ENCODE data around the gene VWA5B1. TPM values are rescaled to one million over a fixed set of nuclear protein-coding genes. Genes with fewer than 3 reads are reported as not detected.

The VWA5B1 gene
- total RNA-seq, 2 experiments from 2014 or later = 0.16 to 0.31 TPM

DNA sequence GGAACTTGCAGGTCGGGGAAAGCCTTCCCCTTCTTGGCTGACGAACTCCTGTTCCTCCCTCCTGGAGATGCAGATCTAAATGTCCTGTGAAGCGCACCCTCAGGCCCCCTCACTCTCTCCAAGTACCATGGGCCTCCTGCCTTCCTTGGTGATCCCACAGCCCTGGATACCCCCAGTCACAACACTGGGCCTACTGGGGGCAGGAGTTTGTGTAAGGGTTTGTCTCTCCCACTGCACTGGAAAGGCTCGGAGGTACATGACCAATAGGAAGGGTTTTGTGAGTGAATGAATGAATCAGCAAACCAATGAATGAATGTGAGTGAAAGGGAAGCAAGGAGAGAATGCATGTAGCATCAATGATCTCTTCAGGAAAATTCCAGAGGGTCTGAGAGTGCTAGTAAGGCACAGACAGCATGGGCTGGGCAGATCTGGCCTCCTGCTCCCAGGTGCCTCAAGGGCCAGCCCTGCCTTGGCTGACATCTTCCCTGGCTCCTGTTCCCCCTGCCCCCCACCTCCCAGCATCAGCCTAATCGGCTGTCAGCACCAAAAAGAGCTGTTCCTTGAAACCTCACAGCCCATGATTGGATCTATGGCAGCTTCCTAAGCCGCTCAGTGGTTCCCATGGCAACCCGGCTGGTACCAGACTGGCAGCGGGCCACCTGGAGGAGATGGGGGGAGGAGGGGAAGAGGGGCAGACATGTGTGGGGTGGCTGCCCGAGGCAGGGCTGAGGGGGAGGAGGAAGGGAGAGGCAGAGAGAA lies 95.8 kb downstream of the VWA5B1 start:
- no peaks in the 10 kb centered on the region for H3K36me3 Mint-ChIP-seq
- H3K9me3 Mint-ChIP-seq = no peaks in the 10 kb centered on the region
- peaks cover 77% of the 10 kb centered on the region for H3K27me3 Mint-ChIP-seq
- no peaks in the 10 kb centered on the region for H3K4me1 Mint-ChIP-seq
- DNase-seq = no peak
- no peak overlapping the region for H3K4me3 Mint-ChIP-seq
- H3K27ac Mint-ChIP-seq = no peak overlapping the region

DNA sequence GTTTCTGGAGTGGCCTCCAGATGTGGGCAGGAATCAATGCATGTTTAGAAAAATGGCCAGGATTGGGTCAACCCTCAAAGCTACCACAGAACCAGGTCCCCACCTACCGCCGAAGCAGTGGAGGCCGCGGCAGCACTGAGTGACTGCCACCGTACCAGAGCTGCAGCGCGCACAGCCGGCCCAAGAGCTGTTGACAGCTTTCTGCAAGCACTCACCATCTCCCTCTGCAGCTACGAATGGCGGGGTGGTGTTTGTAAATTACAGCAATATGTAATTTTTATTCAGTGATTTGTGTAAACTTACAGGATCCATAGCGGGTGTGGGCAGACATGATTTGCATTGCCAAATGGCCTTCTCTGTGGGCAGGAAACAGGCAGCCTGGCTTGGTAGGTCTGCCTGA lies 98.9 kb downstream of the VWA5B1 start:
- Mint-ChIP-seq H3K36me3 (no peaks in the 10 kb centered on the region), H3K27me3 (peaks cover 78% of the 10 kb centered on the region), H3K4me1 (no peaks in the 10 kb centered on the region), H3K27ac (no peak overlapping the region), H3K4me3 (no peak overlapping the region), H3K9me3 (peaks cover 7% of the 10 kb centered on the region)
- DNase-seq = no peak

DNA sequence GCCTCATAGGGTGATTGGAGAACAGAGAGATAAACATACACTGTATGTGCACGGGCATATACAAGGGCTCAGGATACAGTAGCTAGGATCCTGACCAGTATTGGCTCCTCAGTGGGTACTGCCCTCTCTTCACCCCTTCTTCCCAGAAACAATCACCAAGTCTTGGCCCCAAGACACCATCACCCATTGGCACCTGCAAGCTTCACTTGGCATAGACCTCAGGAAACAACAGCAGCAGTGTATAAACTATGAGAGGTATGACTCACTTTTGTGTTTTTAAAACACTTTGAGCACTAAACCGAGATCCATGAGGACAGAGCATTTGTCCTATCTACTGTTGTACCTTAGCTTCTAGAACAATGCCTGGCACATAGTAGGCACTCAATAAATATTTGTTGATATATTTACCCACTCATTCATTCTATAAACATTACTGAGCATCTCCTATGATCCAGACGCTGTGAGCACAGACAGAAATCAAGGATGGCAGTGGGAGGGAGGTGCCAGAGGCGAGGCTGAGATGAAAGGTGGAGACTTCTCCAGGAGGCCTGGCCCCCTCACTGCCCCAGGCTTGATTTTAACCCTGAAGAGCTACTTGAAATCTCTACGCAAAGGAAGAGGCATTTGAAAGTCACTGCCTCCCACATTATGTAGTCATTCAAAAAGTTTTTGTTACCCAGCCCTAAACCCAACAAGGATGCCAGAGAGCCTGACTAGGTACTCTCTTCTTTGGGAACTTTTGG lies 100.1 kb downstream of the VWA5B1 start:
- Mint-ChIP-seq H3K27ac (no peak overlapping the region), H3K36me3 (no peaks in the 10 kb centered on the region), H3K9me3 (peaks cover 13% of the 10 kb centered on the region), H3K4me1 (no peaks in the 10 kb centered on the region), H3K4me3 (no peak overlapping the region), H3K27me3 (peaks cover 67% of the 10 kb centered on the region)
- no peak for DNase-seq

DNA sequence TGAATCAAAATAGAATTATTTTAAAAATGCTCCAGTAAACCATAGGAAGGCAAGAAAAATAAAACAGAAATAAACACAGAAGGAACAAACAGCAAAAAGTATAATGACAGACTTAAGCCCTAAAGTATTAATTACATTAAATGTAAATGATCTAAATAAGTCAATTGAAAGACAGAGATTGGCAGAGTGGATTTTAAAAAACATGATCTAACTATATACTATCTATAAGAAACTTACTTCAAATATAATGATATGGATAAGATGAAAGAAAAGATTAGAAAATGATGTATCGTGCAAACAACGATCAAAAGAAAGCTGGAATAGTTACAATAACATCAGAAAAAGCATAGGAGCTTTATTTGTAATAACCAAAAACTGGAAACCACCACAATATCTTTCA lies 104.6 kb downstream of the VWA5B1 start:
- Mint-ChIP-seq H3K27me3 (peaks cover 45% of the 10 kb centered on the region), H3K4me1 (no peaks in the 10 kb centered on the region), H3K36me3 (no peaks in the 10 kb centered on the region), H3K27ac (no peak overlapping the region), H3K9me3 (peaks cover 16% of the 10 kb centered on the region), H3K4me3 (no peak overlapping the region)
- DNase-seq = no peak

DNA sequence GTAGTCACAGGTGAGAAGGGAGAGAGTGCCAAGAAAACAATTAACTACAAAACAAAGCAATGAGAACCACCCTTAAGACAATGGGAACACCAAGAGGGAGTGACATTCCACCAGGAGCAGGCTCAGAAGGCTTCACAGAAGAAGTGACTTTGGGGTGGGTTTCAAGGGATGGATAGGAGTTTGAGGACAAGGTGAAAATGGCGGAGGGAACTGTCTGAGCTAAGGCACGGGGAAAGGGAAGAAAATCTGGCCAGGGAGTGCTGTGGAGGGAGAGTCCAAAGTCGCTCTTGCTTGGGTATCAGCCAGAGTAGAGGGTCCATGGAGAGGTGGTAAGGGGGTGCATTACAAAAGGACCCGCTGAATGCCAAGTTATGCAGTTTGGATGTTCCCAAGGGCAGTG lies 108.1 kb downstream of the VWA5B1 start:
- DNase-seq = no peak
- peaks cover 43% of the 10 kb centered on the region for H3K27me3 Mint-ChIP-seq
- no peak overlapping the region for H3K27ac Mint-ChIP-seq
- peaks cover 15% of the 10 kb centered on the region for H3K9me3 Mint-ChIP-seq
- no peaks in the 10 kb centered on the region for H3K4me1 Mint-ChIP-seq
- no peaks in the 10 kb centered on the region for H3K36me3 Mint-ChIP-seq
- H3K4me3 Mint-ChIP-seq = no peak overlapping the region

DNA sequence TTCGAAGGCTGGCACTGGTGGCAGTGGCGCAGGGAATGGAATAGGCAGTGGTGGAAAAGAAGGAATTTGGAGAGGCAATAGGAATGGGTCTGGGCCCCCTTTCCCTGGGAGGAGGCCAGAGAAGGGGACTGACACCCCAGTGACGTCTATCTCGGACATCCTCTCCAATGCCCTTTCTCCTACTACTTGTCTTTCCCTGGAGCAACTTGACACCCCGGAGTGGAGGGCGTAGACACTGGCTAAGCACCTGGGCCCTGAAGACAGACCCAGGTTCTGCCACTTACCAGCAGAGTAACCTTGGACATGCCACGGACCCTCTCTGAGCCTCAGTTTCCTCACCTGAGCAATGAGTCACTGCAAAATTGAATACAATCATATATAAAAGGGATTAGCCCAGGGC lies 108.5 kb downstream of the VWA5B1 start:
- H3K27me3 Mint-ChIP-seq = peaks cover 40% of the 10 kb centered on the region
- no peak for DNase-seq
- no peak overlapping the region for H3K4me3 Mint-ChIP-seq
- peaks cover 11% of the 10 kb centered on the region for H3K9me3 Mint-ChIP-seq
- H3K4me1 Mint-ChIP-seq = no peaks in the 10 kb centered on the region
- no peaks in the 10 kb centered on the region for H3K36me3 Mint-ChIP-seq
- no peak overlapping the region for H3K27ac Mint-ChIP-seq

DNA sequence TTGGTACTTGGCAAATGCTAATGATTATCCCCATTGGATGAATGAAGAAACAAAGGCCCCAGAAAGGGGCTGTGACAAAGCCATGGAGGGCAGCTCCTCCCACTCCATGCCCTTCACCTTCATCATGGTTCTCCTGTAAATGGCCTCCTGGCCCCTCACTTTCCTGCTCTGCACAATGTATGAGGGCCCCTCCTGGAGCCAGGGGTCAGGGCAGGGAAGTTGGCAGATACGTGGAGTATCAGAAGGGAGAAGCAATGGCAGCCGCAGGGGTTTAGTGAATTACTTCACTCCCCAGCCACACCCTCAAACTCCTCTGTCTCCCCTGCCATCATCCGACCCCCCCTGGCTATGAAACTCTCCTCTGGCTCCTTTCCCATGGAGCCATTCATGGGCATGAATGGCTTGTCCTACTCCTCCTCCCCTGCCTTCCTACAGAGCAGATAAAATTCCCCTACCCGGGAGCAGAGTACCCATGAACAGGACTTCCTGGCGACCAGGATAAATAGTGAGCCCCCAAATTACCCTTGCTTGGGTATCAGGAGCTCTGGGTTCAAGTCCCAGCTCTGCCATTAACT lies 109.0 kb downstream of the VWA5B1 start:
- Mint-ChIP-seq H3K36me3 (no peaks in the 10 kb centered on the region), H3K9me3 (peaks cover 10% of the 10 kb centered on the region), H3K4me3 (no peak overlapping the region), H3K27me3 (peaks cover 41% of the 10 kb centered on the region), H3K4me1 (no peaks in the 10 kb centered on the region), H3K27ac (no peak overlapping the region)
- DNase-seq = no peak

DNA sequence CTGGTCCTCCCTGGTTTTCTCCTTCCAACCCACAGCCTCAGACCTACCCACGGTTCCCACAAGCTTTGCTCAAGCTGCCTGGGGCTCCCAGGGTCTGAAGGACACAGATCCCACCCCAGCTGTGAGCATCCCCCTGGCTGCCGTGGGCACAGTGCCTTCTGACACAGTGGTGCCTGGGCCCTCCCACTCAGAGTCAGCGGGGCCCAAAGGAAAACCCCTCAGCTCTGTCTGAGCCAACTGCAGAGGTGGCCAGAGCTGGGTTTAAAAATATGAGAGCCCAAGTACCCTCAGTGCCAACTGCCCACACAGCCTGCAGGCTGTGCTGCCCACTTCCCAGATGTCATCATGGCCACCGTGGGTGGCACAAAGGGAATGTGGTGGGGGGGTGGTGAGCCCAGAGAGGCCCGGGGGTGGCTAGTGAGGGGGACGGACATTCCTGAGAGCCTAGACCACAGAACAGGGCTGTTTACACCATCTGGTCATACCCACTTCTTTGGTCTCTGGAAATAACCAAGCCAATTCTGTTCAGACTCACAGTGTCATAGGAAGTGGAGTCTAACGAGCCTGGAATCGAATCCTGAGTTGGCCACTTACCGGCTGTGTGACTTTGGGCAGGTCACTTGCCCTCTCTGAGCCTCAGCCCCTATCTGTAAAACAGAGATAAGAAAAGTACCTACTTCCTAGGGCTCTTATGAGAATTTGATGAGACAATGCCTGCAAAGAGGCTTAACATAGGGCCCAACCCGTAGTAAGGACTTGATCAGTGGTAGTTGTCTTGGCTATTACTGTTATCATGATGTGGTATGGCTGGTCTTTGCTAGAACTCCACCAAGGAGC lies 109.9 kb downstream of the VWA5B1 start:
- peaks cover 48% of the 10 kb centered on the region for H3K27me3 Mint-ChIP-seq
- no peaks in the 10 kb centered on the region for H3K36me3 Mint-ChIP-seq
- H3K9me3 Mint-ChIP-seq = peaks cover 4% of the 10 kb centered on the region

DNA sequence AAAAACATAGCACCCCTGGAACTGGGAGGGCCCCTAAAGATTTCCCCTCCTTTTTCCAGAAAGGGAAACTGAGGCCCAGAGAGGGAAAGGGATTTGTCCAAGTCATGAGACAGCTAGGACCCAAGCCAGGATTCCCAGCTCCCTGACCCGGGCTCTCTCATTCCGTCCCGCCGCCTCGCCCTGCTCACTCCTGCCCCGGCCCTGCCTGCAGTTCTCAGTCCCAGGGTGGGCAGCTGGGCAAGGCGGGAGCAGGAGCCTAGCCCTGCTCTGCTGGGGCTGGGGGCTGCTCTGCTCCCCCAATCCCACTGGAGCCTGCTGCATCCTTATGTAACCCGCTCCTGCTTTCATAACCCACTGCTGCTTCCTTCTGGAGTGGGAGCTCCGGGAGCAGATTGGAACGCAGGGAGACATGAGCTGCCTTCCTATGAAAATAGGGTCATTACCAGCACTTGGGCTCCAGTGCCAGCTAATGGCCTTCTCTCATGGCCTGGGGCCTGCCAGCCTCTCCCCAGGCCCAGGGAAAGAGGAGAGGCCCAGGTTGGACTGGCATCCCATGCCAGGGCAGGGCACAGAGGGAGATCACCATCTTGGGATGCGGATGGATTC lies 110.8 kb downstream of the VWA5B1 start:
- no peaks in the 10 kb centered on the region for H3K9me3 Mint-ChIP-seq
- DNase-seq = no peak

More for the DNA sequence above, 109.9 kb downstream of the VWA5B1 start:
- no peak overlapping the region for H3K4me3 Mint-ChIP-seq
- H3K4me1 Mint-ChIP-seq = no peaks in the 10 kb centered on the region
- peak overlapping the region; percentile 63 for H3K27ac Mint-ChIP-seq
- DNase-seq = no peak

DNA sequence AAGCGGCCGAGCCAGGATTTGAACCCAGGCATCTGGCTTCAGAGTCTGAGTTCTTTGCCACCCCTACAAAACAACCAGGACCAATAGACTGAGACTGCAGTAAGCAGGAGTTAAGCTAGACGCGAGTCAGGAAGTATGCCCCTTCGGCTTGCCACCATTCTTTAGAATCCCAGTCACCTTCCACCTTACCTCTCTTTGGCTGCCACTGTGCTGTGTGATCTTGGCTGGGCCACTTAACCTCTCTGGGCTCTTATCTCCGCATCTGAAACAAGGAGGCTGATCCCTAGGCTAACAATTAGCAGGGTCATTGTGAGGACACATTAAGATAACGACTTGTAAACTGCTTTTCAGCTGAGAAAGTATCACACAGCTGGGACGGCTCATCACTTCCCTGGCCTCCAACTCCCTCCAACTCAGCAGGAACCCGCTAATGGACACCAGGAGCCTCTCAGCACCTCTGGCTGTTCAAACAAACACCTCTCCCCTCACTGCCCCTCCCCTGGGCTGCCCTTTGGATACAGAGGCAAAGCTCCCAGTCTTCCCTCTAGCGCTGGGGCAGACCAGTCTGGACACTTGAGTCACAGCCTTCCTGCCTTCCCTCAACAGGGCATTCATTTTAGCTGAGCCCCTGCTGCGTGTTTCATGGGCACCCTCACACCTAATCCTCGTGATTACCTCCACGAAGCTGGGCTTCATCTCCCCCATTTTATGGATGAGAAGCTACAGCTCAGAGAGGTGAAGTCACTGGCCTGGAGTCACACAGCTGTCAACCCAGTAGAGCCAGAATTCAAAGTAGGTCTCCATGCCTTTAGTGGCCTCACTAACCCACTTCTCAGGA lies 112.1 kb downstream of the VWA5B1 start:
- Mint-ChIP-seq H3K4me1 (no peaks in the 10 kb centered on the region), H3K36me3 (no peaks in the 10 kb centered on the region), H3K27me3 (peaks cover 64% of the 10 kb centered on the region), H3K4me3 (no peak overlapping the region), H3K9me3 (no peaks in the 10 kb centered on the region), H3K27ac (no peak overlapping the region)
- DNase-seq = no peak

More for the DNA sequence above, 110.8 kb downstream of the VWA5B1 start:
- H3K27me3 Mint-ChIP-seq = peaks cover 58% of the 10 kb centered on the region
- no peaks in the 10 kb centered on the region for H3K36me3 Mint-ChIP-seq
- no peaks in the 10 kb centered on the region for H3K4me1 Mint-ChIP-seq
- no peak overlapping the region for H3K27ac Mint-ChIP-seq
- H3K4me3 Mint-ChIP-seq = no peak overlapping the region

DNA sequence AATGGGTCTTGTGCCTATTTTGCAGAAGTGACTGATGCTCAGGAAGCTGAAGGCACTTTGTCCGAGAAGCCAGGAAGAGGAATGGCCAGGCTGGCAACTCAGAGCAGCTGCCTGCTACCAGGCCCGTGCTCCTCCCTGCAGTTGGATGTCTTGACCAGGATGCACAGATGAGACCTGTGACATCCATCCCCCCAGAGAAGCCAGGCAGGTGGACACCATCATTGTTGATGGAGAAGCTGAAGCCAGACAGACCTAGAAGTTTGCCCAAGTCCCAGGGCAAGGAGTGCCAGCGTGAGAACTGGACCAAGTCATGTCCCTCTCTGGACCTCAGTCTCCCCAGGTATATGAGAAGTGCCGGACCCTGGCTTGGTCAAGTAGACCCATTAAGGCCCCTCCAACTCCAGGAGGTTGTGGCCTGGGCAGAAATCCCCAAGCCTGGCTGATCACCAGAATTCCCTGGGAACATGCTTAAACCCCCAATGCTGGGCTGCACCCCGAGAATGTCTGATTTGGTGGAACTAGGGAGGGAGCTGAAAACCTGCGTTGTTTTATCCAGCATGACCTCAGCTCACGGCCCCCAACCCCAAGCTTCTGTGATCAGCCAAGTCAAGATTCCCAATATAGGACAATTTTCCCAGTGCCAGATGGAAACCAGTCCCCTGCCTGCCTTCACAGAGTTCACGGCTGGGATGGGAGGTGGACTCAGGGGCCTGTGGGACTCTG lies 112.9 kb downstream of the VWA5B1 start:
- no peak overlapping the region for H3K27ac Mint-ChIP-seq
- H3K4me3 Mint-ChIP-seq = no peak overlapping the region
- H3K9me3 Mint-ChIP-seq = no peaks in the 10 kb centered on the region
- no peaks in the 10 kb centered on the region for H3K36me3 Mint-ChIP-seq
- DNase-seq = no peak
- no peaks in the 10 kb centered on the region for H3K4me1 Mint-ChIP-seq
- peaks cover 58% of the 10 kb centered on the region for H3K27me3 Mint-ChIP-seq

DNA sequence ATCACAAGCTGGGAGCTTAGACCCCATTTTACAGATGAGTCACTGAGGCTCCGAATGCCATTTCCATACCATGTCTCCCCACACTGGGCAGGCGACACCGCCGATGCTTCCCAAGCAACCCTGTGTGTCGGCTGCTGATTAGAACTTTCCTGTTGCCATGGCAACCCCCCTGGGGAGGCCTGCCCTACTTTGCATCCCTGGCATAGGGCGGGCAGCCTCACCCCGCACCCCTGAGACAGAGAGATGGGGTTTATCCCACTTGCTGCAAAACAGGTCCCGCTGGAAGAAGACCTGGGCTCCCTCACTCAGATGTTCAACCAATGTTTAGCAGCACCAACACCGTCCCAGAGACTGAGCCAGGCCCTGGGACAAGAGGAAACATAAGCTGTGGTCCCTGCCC lies 113.8 kb downstream of the VWA5B1 start:
- H3K27me3 Mint-ChIP-seq = peaks cover 54% of the 10 kb centered on the region
- no peak overlapping the region for H3K27ac Mint-ChIP-seq
- DNase-seq = no peak

More for the DNA sequence above, 113.8 kb downstream of the VWA5B1 start:
- Mint-ChIP-seq H3K4me1 (no peaks in the 10 kb centered on the region), H3K36me3 (no peaks in the 10 kb centered on the region), H3K4me3 (no peak overlapping the region), H3K9me3 (no peaks in the 10 kb centered on the region)

Measured in activated naive CD8-positive, alpha-beta T cell treated with anti-CD3 and anti-CD28 coated beads for 36 hours (primary cell).